HCT116 (cell line): ENCODE data around the gene TMCC3.

ENCODE experiments used
- SP1 ChIP-seq: IDR thresholded peaks from 2 replicates; pipeline ENCODE4 v1.6.1; 2012; ENCODE audit warnings: low read depth
- YY1 ChIP-seq: IDR thresholded peaks from 2 replicates; pipeline ENCODE4 v1.6.1; 2011; ENCODE audit warnings: low read length, low read depth, moderate library complexity, mild to moderate bottlenecking; ENCODE audit not compliant: insufficient replicate concordance; ENCODE audit errors: extremely low read depth

GRCh38 chr12:94676031-94676641 is 25.8 kb upstream of the TMCC3 start:
- no peak for TF ChIP-seq SP1
- no peak for TF ChIP-seq YY1
